HG03039 (cell line): Measurements from ENCODE around the gene THRB.
"Not testable (repeated sequence)": the region's sequence is repeated elsewhere in the genome, so short reads cannot be mapped to it uniquely, and the experiment has no call there.

ENCODE experiments used
- ATAC-seq: cut with Tn5 transposase; IDR thresholded peaks from one replicate; pipeline ENCODE4 v1.9.1; 2021; ENCODE audit warnings: mild to moderate bottlenecking, moderate library complexity; ENCODE audit not compliant: unreplicated experiment

Gene THRB

GRCh38 chr3:24410860-24411259, 83.8 kb downstream of the THRB start:
- ATAC-seq, result no peak

- ATAC-seq, result no peak
These were observed 86.5 kb downstream of the THRB start for GRCh38 chr3:24407980-24408680.

GRCh38 chr3:24406900-24407299, 87.8 kb downstream of the THRB start:
- ATAC-seq, result no peak

GRCh38 chr3:24405057-24405456, 89.6 kb downstream of the THRB start:
- no peak for ATAC-seq

GRCh38 chr3:24401811-24402185, 92.9 kb downstream of the THRB start:
- no peak for ATAC-seq

GRCh38 chr3:24401090-24401810, 93.4 kb downstream of the THRB start:
- ATAC-seq, result no peak

- ATAC-seq, result no peak
These were observed 94.2 kb downstream of the THRB start for GRCh38 chr3:24400450-24400849.

GRCh38 chr3:24400015-24400414, 94.6 kb downstream of the THRB start:
- ATAC-seq, result no peak

GRCh38 chr3:24399614-24400013, 95.0 kb downstream of the THRB start:
- no peak for ATAC-seq

GRCh38 chr3:24398712-24399111, 95.9 kb downstream of the THRB start:
- not testable (repeated sequence) for ATAC-seq

GRCh38 chr3:24396338-24396737, 98.3 kb downstream of the THRB start:
- ATAC-seq, result no peak

GRCh38 chr3:24394754-24395153, 99.9 kb downstream of the THRB start:
- ATAC-seq, result no peak

GRCh38 chr3:24393316-24393715, 101.3 kb downstream of the THRB start:
- no peak for ATAC-seq

GRCh38 chr3:24390169-24391130, 104.2 kb downstream of the THRB start:
- ATAC-seq, result no peak

GRCh38 chr3:24389108-24390090, 105.3 kb downstream of the THRB start:
- no peak for ATAC-seq

GRCh38 chr3:24388611-24389010, 106.0 kb downstream of the THRB start:
- ATAC-seq, result no peak

GRCh38 chr3:24388159-24388558, 106.5 kb downstream of the THRB start:
- no peak for ATAC-seq

- ATAC-seq, result no peak
These were observed 107.2 kb downstream of the THRB start for GRCh38 chr3:24387493-24387892.

- ATAC-seq, result no peak
These were observed 107.7 kb downstream of the THRB start for GRCh38 chr3:24387000-24387399.

GRCh38 chr3:24386458-24386857, 108.2 kb downstream of the THRB start:
- ATAC-seq, result no peak
